Activated CD4-positive, alpha-beta T cell treated with anti-CD3 and anti-CD28 coated beads, Interleukin-2, amount 50 U/mL, for 48 hours (primary cell): ENCODE measurements around the gene PHF11.
A peak's percentile ranks its signal among the peaks of the same experiment; 100 is the strongest.

Experiments used
- DNase-seq, 2 experiments: peaks; one replicate each; pipeline ENCODE4 v3.0.0-alpha.2; 2020

The PHF11 gene

DNA sequence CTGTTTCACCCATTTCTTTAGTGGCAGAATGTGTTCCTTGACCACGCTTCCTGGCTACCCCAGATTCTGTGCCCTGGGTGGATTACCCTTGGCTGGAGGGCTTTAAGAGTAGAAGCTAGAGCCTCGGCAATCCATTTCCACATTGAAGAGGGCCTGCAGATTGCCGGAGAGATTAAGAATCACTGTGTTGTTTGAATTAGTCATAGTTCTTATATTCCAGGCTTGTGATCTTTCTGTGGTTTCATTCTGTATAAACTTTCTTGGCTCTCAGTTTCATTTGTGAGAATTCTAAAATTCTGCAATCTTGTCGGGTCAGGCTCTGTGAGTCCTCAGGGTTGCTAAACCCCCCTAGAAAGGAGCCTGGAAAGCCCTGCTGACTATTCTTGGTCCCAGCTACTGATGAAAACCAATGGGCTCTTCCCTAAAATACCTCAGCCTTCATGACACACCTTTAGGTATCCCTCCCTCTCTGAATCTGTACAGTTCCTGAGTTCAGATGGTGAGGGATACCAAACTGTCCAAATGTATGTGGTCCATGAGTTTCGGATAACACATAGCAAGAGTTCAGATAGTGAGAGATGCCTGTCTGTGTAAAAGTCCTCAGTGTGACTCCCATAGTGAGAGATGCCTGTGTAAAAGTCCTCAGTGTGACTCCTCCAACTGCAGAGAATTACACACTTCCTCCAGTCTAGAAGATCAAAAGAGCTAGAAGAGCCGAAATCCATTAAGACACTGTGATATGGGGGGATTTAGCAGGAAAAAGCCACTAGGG is 4.3 kb downstream of the PHF11 start:
- no peak for DNase-seq

DNA sequence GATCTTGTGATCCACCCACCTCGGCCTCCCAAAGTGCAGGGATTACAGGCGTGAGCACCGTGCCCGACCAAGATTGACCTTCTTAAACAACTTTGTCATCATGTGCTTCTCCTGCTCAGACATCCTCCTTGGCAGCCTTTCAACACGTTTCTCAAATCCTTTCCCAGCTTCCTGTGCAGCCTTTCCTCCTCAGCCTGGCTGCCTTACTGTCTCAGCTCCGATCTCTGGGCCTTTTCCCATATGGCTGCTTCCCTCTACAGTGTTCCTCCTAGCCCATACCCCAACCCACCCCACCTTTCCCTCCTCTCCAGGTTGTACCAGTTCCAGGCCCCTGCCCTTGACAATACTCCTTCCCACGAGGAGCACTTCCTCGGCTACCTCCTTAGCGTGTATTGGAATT is 7.2 kb downstream of the PHF11 start:
- DNase-seq: no peak

- DNase-seq: no peak
Observed at GRCh38 chr13:49503951-49504350, 8.2 kb downstream of the PHF11 start.

DNA sequence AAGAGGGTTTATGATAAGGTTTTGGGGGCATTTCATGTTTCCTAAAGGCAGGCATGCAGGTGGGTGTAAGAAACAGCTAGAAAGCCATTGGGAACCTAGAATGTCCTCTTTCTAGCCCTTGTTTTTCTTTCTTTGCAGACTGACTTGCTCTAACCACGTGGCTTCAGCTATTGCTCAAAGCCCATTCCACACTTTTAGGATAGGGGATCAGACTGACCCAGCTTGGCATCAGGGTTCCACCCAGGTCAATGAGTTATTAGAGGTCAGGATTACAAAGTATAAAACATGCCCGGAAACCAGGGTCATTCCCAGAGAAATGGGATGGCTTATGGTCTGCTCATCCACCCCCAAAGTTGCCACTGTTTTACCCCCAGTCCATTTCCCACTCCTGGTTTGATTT is 16.8 kb downstream of the PHF11 start:
- no peak for DNase-seq

DNA sequence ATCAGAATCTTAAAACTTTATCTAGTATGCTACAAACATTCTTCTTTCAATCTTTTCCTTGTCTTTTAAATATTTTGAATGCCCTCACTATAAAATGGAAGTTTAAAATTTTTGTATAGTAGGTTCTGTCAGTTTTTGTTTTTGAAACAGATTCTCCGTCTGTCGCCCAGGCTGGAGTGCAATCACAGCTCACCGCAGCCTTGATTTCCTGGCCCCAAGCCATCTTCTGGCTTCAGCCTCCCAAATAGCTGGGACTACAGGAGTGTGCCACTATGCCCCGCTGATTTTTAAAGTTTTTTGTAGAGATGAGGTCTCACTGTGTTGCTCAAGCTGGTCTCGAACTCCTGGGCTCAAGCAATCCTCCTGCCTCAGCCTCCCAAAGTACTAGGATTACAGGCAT is 20.7 kb downstream of the PHF11 start:
- DNase-seq: no peak

- DNase-seq: no peak
Observed at GRCh38 chr13:49517461-49517860, 21.7 kb downstream of the PHF11 start.

- no peak for DNase-seq
Observed at GRCh38 chr13:49521224-49521623, 25.5 kb downstream of the PHF11 start.

DNA sequence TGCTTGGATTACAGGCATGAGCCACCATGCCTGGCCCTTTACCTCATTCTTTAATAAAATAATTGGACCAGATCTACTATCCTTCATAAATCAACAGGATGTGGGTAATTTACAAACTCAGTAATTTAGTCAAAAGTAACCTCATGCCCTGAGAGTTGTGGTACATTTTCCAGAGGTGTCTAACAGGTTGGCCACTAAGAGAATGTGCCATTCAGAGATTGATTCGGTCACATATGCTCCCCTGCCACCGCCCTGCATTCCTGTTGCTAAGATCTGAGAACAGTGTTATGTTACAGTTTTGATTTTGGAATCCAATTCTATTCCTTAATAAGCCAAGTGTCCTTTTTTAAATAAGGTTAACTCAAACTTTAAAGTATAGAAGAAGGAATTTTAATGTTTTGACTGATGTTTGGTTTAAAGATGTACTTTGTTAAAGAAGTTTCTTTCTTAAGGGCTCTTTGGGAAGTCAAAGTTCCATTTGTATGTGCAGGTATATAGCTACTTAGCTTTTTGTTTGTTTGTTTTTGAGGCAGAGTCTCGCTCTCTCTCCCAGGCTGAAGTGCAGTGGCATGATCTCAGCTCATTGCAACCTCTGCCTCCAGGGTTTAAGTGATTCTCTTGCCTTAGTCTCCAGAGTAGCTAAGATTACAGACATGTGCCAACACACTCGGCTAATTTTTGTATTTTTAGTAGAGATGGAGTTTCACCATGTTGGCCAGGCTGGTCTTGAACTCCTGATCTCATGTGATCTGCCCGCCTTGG is 29.2 kb downstream of the PHF11 start:
- DNase-seq: no peak

- DNase-seq: no peak
Observed at GRCh38 chr13:49527123-49527522, 31.4 kb downstream of the PHF11 start.

GRCh38 chr13:49528161-49528560 is 32.4 kb downstream of the PHF11 start:
- DNase-seq: no peak

DNA sequence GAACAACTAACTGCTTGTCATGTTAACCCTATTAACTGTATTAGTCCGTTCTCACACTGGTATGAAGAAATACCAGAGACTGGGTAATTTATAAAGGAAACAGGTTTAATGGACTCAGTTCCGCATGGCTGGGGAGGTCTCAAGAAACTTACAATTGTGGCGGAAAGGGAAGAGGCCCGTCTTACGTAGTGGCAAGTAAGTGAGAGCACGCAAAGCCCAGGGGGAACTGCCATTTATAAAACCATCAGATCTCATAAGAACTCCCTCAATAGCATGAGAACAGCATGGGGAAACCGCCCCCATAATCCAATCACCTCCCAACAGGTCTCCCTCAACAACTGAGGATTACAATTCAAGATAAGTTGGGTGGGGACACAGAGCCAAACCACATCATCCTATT is 34.7 kb downstream of the PHF11 start:
- no peak for DNase-seq

DNA sequence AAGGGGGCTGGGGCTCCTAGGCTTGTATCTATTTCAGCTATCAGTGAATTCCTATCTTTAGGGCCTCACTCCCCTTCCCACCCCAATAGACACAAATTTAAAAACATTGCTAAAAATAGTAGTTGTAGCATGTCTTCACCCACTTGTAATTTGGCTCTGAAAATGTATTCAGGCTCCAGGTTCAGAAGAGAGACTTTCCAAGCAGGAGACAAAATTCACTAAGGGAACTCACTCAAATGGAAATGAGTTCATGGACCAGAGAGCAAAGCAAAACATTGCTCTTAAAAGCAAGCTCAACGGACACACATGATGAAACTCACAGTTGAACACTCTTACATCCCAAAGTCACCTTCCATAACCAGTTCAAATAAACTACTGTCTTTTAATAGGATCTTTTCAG is 36.8 kb downstream of the PHF11 start:
- DNase-seq: no peak

DNA sequence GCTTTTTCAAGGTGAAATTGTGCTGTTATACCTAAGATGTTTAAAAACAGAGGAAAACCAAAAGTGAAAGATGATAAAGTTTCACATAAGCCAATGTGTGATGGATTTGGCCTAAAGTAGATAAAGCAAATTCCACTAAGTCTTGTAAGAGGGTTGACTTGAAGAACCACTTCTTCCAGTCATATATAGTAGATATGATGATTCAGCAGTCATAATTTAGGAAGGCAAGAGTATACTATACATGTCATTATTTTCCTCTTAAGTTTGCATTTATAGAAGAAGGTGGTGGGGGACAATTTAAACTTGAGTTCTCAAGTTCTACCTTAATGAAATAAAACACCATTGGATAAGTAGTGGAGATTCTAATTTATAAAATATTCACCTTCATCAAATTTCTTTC is 37.3 kb downstream of the PHF11 start:
- DNase-seq: no peak

- no peak for DNase-seq
Observed at GRCh38 chr13:49533591-49534269, 38.0 kb downstream of the PHF11 start.

DNA sequence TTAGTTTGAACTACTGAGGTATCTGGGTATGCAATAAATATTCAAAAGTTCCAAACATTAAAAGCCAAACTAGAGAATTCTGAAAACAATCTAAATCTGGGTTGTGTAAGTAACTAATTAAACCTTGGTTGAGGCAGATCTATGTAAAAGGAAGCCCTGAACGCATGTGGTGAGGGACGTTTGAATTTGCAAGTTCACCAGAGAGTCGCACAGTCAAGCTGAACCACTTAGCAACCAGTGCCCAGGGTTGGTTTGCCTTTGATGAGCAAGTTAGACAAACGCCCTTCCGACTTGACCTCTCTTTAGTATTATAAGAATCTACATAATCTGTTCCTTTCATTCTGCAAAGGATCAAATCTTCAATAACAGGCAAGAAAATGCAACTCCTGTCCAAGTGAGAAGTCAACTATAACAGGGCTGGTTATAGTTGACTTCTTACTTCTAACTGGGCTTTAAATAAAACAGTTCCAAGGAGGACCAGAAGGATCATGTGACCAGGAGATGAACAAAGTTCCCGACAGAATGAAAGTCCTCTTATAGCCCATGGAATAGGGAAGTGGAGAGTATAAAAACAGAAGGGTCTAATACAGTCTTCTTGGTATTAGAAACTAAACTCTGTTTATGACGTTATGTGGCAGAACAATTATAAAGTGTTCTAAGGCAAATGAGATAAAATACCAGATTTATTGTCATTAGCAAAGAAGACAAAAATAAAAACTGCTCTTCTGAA is 40.6 kb downstream of the PHF11 start:
- no peak for DNase-seq

DNA sequence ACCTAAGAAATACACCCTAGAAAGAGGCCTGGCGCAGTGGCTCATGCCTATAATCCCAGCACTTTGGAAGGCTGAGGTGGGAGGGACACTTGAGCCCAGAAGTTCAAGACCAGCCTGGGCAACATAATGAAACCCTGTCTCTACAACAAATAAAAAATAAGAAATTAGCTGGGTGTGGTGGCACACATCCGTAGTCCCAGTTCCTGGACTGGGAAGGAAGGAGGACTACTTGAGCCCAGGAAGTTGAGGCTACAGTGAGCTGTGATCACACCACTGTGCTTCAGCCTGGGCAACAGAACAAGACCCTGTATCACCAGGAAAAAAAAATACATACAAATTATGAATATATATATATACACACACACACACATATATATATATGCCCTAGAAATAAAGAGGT is 42.7 kb downstream of the PHF11 start:
- no peak for DNase-seq

GRCh38 chr13:49539313-49539712 is 43.6 kb downstream of the PHF11 start:
- no peak for DNase-seq

DNA sequence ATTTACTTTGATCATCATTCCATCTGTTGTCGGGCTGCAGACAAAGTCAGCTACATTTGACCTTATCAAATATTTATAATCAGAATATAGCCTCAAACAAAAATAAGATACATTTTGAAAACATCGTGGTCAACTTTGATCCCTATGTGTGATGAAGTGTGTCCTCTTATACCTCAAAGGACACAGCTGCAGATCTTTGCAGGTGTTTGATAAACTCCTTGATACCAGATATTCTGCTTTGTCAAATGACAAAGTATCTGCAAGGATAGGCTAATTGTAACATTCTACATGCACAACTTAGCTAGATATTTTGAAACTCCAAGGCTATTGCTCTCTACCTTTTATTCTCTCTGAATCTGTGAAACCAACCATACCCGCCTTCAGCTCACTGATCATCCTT is 44.0 kb downstream of the PHF11 start:
- no peak for DNase-seq

DNA sequence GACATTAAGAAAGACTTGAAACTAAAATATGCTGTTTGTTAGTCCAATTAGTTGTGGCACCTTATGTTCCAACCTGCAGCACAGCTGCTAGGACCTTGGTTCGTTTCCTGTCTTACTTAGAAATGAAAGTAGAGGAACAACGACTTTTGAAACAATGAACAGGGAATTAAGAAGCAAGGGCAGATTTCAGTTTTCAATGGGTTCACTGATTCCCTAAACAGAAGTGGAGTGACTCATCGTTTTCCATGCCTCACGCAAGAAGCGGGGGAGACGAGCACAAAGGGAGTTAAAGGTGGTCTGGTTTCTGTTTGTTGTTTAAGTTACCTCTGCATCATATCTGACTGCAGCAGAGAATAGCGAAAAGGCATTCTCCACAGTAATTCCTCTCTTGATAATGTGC is 44.8 kb downstream of the PHF11 start:
- DNase-seq: peak in 1 of 2 experiments; percentile 10

DNA sequence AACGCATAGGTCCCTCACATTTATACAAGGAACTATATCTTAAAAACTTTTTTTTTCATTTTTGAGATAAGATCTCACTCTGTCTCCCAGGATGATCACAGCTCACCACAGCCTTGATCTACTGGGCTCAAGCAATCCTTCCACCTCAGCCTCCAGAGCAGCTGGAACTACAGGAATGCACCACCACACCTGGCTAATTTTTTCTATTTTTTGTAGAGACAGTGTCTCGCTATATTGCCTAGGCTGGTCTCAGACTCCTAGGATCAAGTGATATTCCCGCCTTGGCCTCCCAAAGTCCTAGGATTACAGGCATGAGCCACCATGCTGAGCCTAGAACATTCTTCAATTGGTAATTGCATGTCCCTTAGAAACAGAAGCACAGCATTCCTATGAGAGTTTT is 47.9 kb downstream of the PHF11 start:
- DNase-seq: no peak

- DNase-seq: no peak
Observed at GRCh38 chr13:49545661-49546060, 49.9 kb downstream of the PHF11 start.

- no peak for DNase-seq
Observed at GRCh38 chr13:49546561-49546960, 50.8 kb downstream of the PHF11 start.

DNA sequence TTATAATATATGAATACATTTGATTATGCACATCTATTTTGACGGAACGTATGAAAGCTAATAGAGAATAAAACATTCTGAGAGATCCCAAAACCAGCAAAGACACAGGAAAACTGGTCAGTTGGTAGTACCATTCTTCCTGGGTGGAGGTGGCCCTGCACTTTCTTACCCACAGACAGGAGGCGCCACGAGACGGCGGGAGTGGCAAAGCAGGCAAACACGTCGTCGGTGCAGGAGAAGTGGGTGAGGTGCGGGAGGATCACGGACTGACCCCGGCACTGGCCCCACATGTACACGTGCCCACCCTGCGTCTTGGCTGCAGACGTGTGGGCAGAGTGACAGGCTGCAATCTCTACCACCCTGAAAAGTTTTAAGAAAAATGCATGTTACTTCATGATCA is 53.5 kb downstream of the PHF11 start:
- no peak for DNase-seq
